Endodermal cell (in vitro differentiated cells): Measurements from ENCODE around the gene UTP20. TPM values are rescaled to one million over a fixed set of nuclear protein-coding genes. Genes with fewer than 3 reads are reported as not detected.

Source experiments
- DNase-seq: peaks from one replicate; pipeline ENCODE4 v3.0.0-alpha.2; 2017
- H3K27ac ChIP-seq: 2 replicates; pipeline ENCODE4 v1.5.1; 2013; ENCODE audit warnings: mild to moderate bottlenecking, low read depth, low read length, moderate library complexity
- H3K27me3 ChIP-seq: 2 replicates; pipeline ENCODE4 v1.6.1; 2013; ENCODE audit warnings: mild to moderate bottlenecking, low read length, moderate library complexity; ENCODE audit not compliant: insufficient read depth, control insufficient read depth, poor library complexity, severe bottlenecking
- H3K36me3 ChIP-seq: 2 replicates; pipeline ENCODE4 v1.7.0; 2013; ENCODE audit warnings: mild to moderate bottlenecking, low read length, moderate library complexity; ENCODE audit not compliant: control insufficient read depth, insufficient read depth
- H3K4me1 ChIP-seq: one replicate; pipeline ENCODE4 v1.7.0; 2013; ENCODE audit warnings: low read length; ENCODE audit not compliant: control insufficient read depth, insufficient read depth
- H3K4me3 ChIP-seq: 2 replicates; pipeline ENCODE4 v1.5.1; 2013; ENCODE audit warnings: mild to moderate bottlenecking, low read length, moderate library complexity
- H3K9ac ChIP-seq: 2 replicates; pipeline ENCODE4 v1.6.1; 2013; ENCODE audit warnings: mild to moderate bottlenecking, low read length, moderate library complexity; ENCODE audit not compliant: poor library complexity, severe bottlenecking; ENCODE audit errors: extremely low read depth
- H3K9me3 ChIP-seq: 2 replicates; pipeline ENCODE4 v1.6.1; 2013; ENCODE audit warnings: mild to moderate bottlenecking, low read length, moderate library complexity; ENCODE audit not compliant: control insufficient read depth
- H3K27ac Mint-ChIP-seq: 2 replicates; pipeline ENCODE4 v1.8.0; 2020; ENCODE audit warnings: mixed read lengths
- H3K27me3 Mint-ChIP-seq: 2 replicates; pipeline ENCODE4 v1.8.0; 2021; ENCODE audit warnings: mild to moderate bottlenecking, mixed read lengths; ENCODE audit not compliant: insufficient read depth
- H3K36me3 Mint-ChIP-seq: 2 replicates; pipeline ENCODE4 v1.8.0; 2020; ENCODE audit warnings: low read depth, mixed read lengths
- H3K4me1 Mint-ChIP-seq: 2 replicates; pipeline ENCODE4 v1.8.0; 2020; ENCODE audit warnings: mixed read lengths
- H3K4me3 Mint-ChIP-seq: 2 replicates; pipeline ENCODE4 v1.8.0; 2020; ENCODE audit warnings: mild to moderate bottlenecking, moderate library complexity, mixed read lengths
- H3K9me3 Mint-ChIP-seq: 2 replicates; pipeline ENCODE4 v1.8.0; 2020; ENCODE audit warnings: mild to moderate bottlenecking, mixed read lengths
- CTCF ChIP-seq: fragments of 200-600 bp; sonication (generic); conservative IDR thresholded peaks from 2 replicates; pipeline ENCODE4 v1.5.0; 2021; ENCODE audit warnings: antibody characterized with exemption, mild to moderate bottlenecking
- total RNA-seq, 2 donors: library from RNA; stranded (reverse); fragmentation: NEBNext Ultra II Directional in 1 of 2; extraction: Animal tissue kit (Norgen Biotek cat#: 25700) in 1 of 2; gene quantifications; 2 replicates in 1 of 2; 3 replicates in 1 of 2; pipeline ENCODE4 v1.2.1, GENCODE V29; 2021

UTP20 gene
- total RNA-seq, 2 donors from 2014 or later = 22.1 to 29.1 TPM

GRCh38 chr12:101436136-101436535 is 156.2 kb downstream of the UTP20 start:
- no peaks in the 10 kb centered on the region for H3K27me3 Mint-ChIP-seq
- Histone ChIP-seq H3K4me3 (no peak overlapping the region), H3K9ac (no peak overlapping the region), H3K27me3 (no peaks in the 10 kb centered on the region), H3K4me1 (no peaks in the 10 kb centered on the region), H3K36me3 (no peaks in the 10 kb centered on the region), H3K9me3 (no peaks in the 10 kb centered on the region), H3K27ac (no peak overlapping the region)
- H3K36me3 Mint-ChIP-seq = no peaks in the 10 kb centered on the region
- no peak for TF ChIP-seq CTCF
- H3K4me3 Mint-ChIP-seq = no peak overlapping the region
- no peaks in the 10 kb centered on the region for H3K4me1 Mint-ChIP-seq
- no peaks in the 10 kb centered on the region for H3K9me3 Mint-ChIP-seq
- DNase-seq = no peak
- H3K27ac Mint-ChIP-seq = no peak overlapping the region

Other genes starting within 250 kb of the UTP20 start
- not detected for gene SLC5A8, start 69.9 kb upstream of the UTP20 start, total RNA-seq
- gene ARL1, start 127.7 kb downstream of the UTP20 start, total RNA-seq = 10 to 100 TPM; 80.6 to 86.3 TPM
- gene SPIC, start 195.2 kb downstream of the UTP20 start, total RNA-seq = not detected